ENCODE measurements around the gene OTULIN.

The OTULIN gene

DNA sequence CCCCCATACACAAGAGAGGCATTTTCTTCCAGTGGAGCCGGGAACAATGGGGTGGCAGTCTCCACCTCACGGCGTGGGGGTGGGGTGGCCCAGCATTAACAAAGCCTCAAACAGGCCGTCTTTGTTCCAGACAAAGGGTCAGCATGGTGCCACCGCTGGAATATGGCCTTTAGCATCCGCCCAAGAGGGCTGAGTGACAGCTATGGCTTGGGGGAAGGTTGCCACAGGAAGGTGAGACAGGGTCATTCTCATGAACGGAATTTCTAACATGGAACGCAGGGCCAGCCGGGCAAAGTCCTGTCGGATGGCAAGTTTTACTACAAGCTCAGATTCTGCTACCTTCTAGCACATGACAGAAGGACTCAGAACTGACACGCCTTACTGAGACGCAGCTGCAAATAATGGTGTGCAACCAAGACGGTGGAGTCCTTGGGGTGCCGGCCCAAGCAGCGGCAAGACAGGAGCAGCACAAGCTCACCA, 64.0 kb downstream of the OTULIN start:
- no peak for TF ChIP-seq ZFP3 (CRISPR knock-in tag; IDR thresholded peaks at IDR 0.05)
- TF ChIP-seq TCF4 (CRISPR knock-in tag; IDR thresholded peaks at IDR 0.05; ENCODE audit: borderline replicate concordance): no peak
- TF ChIP-seq, protein P1, sequence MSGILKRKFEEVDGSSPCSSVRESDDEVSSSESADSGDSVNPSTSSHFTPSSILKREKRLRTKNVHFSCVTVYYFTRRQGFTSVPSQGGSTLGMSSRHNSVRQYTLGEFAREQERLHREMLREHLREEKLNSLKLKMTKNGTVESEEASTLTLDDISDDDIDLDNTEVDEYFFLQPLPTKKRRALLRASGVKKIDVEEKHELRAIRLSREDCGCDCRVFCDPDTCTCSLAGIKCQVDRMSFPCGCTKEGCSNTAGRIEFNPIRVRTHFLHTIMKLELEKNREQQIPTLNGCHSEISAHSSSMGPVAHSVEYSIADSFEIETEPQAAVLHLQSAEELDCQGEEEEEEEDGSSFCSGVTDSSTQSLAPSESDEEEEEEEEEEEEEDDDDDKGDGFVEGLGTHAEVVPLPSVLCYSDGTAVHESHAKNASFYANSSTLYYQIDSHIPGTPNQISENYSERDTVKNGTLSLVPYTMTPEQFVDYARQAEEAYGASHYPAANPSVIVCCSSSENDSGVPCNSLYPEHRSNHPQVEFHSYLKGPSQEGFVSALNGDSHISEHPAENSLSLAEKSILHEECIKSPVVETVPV (CRISPR knock-in tag; IDR thresholded peaks at IDR 0.05): no peak
- no peak for TF ChIP-seq GLIS3 (CRISPR knock-in tag; IDR thresholded peaks at IDR 0.05)
- TF ChIP-seq, protein P2, sequence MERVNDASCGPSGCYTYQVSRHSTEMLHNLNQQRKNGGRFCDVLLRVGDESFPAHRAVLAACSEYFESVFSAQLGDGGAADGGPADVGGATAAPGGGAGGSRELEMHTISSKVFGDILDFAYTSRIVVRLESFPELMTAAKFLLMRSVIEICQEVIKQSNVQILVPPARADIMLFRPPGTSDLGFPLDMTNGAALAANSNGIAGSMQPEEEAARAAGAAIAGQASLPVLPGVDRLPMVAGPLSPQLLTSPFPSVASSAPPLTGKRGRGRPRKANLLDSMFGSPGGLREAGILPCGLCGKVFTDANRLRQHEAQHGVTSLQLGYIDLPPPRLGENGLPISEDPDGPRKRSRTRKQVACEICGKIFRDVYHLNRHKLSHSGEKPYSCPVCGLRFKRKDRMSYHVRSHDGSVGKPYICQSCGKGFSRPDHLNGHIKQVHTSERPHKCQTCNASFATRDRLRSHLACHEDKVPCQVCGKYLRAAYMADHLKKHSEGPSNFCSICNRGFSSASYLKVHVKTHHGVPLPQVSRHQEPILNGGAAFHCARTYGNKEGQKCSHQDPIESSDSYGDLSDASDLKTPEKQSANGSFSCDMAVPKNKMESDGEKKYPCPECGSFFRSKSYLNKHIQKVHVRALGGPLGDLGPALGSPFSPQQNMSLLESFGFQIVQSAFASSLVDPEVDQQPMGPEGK (CRISPR knock-in tag; IDR thresholded peaks at IDR 0.05; ENCODE audit: borderline replicate concordance): no peak
- no peak for TF ChIP-seq ESRRG (CRISPR knock-in tag; IDR thresholded peaks at IDR 0.05)
- TF ChIP-seq CREB5 (CRISPR knock-in tag; IDR thresholded peaks at IDR 0.05; ENCODE audit: low read depth): no peak
- TF ChIP-seq ZFP30 (CRISPR knock-in tag; IDR thresholded peaks at IDR 0.05): no peak
- TF ChIP-seq RARB (CRISPR knock-in tag; IDR thresholded peaks at IDR 0.05): no peak
- no peak for TF ChIP-seq SNAI2 (CRISPR knock-in tag; IDR thresholded peaks at IDR 0.05)
- TF ChIP-seq, protein P3, sequence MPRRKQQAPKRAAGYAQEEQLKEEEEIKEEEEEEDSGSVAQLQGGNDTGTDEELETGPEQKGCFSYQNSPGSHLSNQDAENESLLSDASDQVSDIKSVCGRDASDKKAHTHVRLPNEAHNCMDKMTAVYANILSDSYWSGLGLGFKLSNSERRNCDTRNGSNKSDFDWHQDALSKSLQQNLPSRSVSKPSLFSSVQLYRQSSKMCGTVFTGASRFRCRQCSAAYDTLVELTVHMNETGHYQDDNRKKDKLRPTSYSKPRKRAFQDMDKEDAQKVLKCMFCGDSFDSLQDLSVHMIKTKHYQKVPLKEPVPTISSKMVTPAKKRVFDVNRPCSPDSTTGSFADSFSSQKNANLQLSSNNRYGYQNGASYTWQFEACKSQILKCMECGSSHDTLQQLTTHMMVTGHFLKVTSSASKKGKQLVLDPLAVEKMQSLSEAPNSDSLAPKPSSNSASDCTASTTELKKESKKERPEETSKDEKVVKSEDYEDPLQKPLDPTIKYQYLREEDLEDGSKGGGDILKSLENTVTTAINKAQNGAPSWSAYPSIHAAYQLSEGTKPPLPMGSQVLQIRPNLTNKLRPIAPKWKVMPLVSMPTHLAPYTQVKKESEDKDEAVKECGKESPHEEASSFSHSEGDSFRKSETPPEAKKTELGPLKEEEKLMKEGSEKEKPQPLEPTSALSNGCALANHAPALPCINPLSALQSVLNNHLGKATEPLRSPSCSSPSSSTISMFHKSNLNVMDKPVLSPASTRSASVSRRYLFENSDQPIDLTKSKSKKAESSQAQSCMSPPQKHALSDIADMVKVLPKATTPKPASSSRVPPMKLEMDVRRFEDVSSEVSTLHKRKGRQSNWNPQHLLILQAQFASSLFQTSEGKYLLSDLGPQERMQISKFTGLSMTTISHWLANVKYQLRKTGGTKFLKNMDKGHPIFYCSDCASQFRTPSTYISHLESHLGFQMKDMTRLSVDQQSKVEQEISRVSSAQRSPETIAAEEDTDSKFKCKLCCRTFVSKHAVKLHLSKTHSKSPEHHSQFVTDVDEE (CRISPR knock-in tag; IDR thresholded peaks at IDR 0.05): no peak
- no peak for TF ChIP-seq TOX (CRISPR knock-in tag; IDR thresholded peaks at IDR 0.05; ENCODE audit: borderline replicate concordance)
- no peak for TF ChIP-seq OSR1 (CRISPR knock-in tag; IDR thresholded peaks at IDR 0.05)
- ATAC-seq: no peak

GRCh38 chr5:14729448-14730385, 65.2 kb downstream of the OTULIN start:
- no peak for TF ChIP-seq TOX (CRISPR knock-in tag; IDR thresholded peaks at IDR 0.05; ENCODE audit: borderline replicate concordance)
- TF ChIP-seq ZNF70 (CRISPR knock-in tag; IDR thresholded peaks at IDR 0.05): no peak
- TF ChIP-seq, protein P3 (CRISPR knock-in tag; IDR thresholded peaks at IDR 0.05): no peak
- no peak for TF ChIP-seq POU6F1 (CRISPR knock-in tag; IDR thresholded peaks at IDR 0.05; ENCODE audit: borderline replicate concordance, low read depth)
- TF ChIP-seq ZNF8 (CRISPR knock-in tag; IDR thresholded peaks at IDR 0.05): no peak
- no peak for TF ChIP-seq ZFP30 (CRISPR knock-in tag; IDR thresholded peaks at IDR 0.05)
- TF ChIP-seq RARB (CRISPR knock-in tag; IDR thresholded peaks at IDR 0.05): no peak
- TF ChIP-seq BACH2 (CRISPR knock-in tag; IDR thresholded peaks at IDR 0.05; ENCODE audit: borderline replicate concordance): no peak
- TF ChIP-seq ISL1 (CRISPR knock-in tag; IDR thresholded peaks at IDR 0.05): no peak
- no peak for TF ChIP-seq ZC3H10 (CRISPR knock-in tag; IDR thresholded peaks at IDR 0.05)
- TF ChIP-seq, protein P2 (CRISPR knock-in tag; IDR thresholded peaks at IDR 0.05; ENCODE audit: borderline replicate concordance): no peak
- TF ChIP-seq CSDC2 (CRISPR knock-in tag; IDR thresholded peaks at IDR 0.05): no peak
- no peak for TF ChIP-seq GLIS3 (CRISPR knock-in tag; IDR thresholded peaks at IDR 0.05)
- no peak for ATAC-seq

Data from SK-N-SH treated with all-trans-retinoic acid at 6 μM for 48 hours (cell line).